ENCODE data around the gene MBP. TPM values are rescaled to one million over a fixed set of nuclear protein-coding genes. Genes with fewer than 3 reads are reported as not detected.

MBP gene
- total and polyA plus RNA-seq, 2 of the 13 experiments (the other 11 are each of a cell fraction or from before 2014, with no cell fraction given), result 5.0 to 8.5 TPM

DNA sequence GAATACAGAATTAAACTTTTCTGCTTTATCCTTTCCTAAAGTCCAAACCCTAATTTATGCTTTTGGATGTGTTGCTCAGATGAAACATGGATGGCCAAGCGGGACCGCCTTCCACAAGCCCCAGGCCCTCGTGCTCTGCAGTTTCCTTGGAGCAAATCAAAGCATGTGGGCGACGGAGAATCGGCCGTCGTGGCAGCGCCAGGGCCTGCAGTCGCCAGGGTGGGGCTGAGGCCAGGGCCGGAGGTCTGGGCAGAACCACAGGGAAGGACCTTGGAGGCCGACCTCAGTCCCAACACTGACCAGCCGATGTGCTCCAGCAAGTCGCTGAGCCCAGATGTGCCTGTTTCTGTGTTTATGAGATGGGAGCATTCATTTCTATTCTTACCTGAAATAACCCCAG, 108.1 kb downstream of the MBP start:
- no peak for ATAC-seq
- intact Hi-C loops (cut with micrococcal nuclease; ENCODE audit: unreplicated experiment), result no loop called here
- in situ Hi-C loops (cut with HindIII; ENCODE audit: extremely low pct_ligation_motif_present, low pct_unique_long_range_greater_than_20kb), result no loop called here

More for the DNA sequence above, 108.1 kb downstream of the MBP start:
- WGBS (ENCODE audit: low lambda C conversion rate), result 95% methylated on average over 14 of the region's 14 CpGs
- DNase-seq (ENCODE audit: low spot score), result no peak
- no peaks in the 10 kb centered on the region for H3K79me2 ChIP-seq (ENCODE audit: insufficient read depth, low read length)
- TF ChIP-seq ZNF7 (CRISPR knock-in tag; IDR thresholded peaks at IDR 0.05) (no peak), HOXA5 (CRISPR knock-in tag; IDR thresholded peaks at IDR 0.05) (no peak), AGO2 (optimal IDR thresholded peaks at IDR 0.05; ENCODE audit: low read depth, low read length) (no peak), CENPX (CRISPR knock-in tag; IDR thresholded peaks at IDR 0.05) (no peak), SMAD9 (CRISPR knock-in tag; IDR thresholded peaks at IDR 0.05) (no peak), ZNF775 (CRISPR knock-in tag; IDR thresholded peaks at IDR 0.05; ENCODE audit: borderline replicate concordance) (no peak), RBFOX2 (IDR thresholded peaks at IDR 0.05; ENCODE audit: low read depth, low read length) (no peak), TSC22D2 (CRISPR knock-in tag; IDR thresholded peaks at IDR 0.05; ENCODE audit: borderline replicate concordance) (no peak), NR2F2 (IDR thresholded peaks at IDR 0.05; ENCODE audit: borderline replicate concordance, low read depth) (no peak), ZNF24 (IDR thresholded peaks at IDR 0.05) (no peak), FOXK2 (IDR thresholded peaks at IDR 0.05) (no peak), HMGA1 (CRISPR knock-in tag; conservative IDR thresholded peaks at IDR 0.05) (no peak)
- TF ChIP-seq, protein P1, sequence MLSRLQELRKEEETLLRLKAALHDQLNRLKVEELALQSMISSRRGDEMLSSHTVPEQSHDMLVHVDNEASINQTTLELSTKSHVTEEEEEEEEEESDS (CRISPR knock-in tag; IDR thresholded peaks at IDR 0.05; ENCODE audit: borderline replicate concordance), result no peak
- TF ChIP-seq, protein P2, sequence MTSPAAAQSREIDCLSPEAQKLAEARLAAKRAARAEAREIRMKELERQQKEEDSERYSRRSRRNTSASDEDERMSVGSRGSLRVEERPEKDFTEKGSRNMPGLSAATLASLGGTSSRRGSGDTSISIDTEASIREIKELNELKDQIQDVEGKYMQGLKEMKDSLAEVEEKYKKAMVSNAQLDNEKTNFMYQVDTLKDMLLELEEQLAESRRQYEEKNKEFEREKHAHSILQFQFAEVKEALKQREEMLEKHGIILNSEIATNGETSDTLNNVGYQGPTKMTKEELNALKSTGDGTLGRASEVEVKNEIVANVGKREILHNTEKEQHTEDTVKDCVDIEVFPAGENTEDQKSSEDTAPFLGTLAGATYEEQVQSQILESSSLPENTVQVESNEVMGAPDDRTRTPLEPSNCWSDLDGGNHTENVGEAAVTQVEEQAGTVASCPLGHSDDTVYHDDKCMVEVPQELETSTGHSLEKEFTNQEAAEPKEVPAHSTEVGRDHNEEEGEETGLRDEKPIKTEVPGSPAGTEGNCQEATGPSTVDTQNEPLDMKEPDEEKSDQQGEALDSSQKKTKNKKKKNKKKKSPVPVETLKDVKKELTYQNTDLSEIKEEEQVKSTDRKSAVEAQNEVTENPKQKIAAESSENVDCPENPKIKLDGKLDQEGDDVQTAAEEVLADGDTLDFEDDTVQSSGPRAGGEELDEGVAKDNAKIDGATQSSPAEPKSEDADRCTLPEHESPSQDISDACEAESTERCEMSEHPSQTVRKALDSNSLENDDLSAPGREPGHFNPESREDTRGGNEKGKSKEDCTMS (CRISPR knock-in tag; conservative IDR thresholded peaks at IDR 0.05), result no peak
- TF ChIP-seq, protein P3, sequence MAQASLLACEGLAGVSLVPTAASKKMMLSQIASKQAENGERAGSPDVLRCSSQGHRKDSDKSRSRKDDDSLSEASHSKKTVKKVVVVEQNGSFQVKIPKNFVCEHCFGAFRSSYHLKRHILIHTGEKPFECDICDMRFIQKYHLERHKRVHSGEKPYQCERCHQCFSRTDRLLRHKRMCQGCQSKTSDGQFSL (CRISPR knock-in tag; IDR thresholded peaks at IDR 0.05), result no peak
- POLR2A ChIA-PET, result no interaction called here
- no peaks in the 10 kb centered on the region for H3K27me3 ChIP-seq (ENCODE audit: control insufficient read depth in 1 of 2, insufficient read depth in 2 of 2, low read length in 2 of 2)
- no peak overlapping the region for H2AFZ ChIP-seq (ENCODE audit: low read length)
- CTCF ChIA-PET (ENCODE audit: low intra/inter-chr PET ratio, low total read pairs), result no interaction called here
- H3K9ac ChIP-seq (ENCODE audit: insufficient read depth, low read depth, low read length), result no peak overlapping the region
- no peaks in the 10 kb centered on the region for H3K9me3 ChIP-seq (ENCODE audit: low read length)
- H3K4me2 ChIP-seq (ENCODE audit: low read depth, low read length), result no peak overlapping the region
- H3K4me1 ChIP-seq (ENCODE audit: insufficient read depth, low read length), result no peaks in the 10 kb centered on the region
- no peaks in the 10 kb centered on the region for H4K20me1 ChIP-seq (ENCODE audit: insufficient read depth, low read length)
- BruUV-seq (replicated peaks), result no TSS peak
- H3K27ac ChIP-seq (ENCODE audit: extremely low read length, insufficient read depth, low read length), result no peak overlapping the region
- no peaks in the 10 kb centered on the region for H3K36me3 ChIP-seq (replicated peaks in 1 of 2; ENCODE audit: control insufficient read depth in 1 of 2, insufficient read depth in 2 of 2, low read length in 2 of 2)
- no peak overlapping the region for H3K4me3 ChIP-seq (replicated peaks in 1 of 3; ENCODE audit: insufficient read depth in 1 of 3, low read depth in 2 of 3, low read length in 3 of 3)
- FAIRE-seq, result no peak

All from HepG2 (cell line).